Colonic mucosa (tissue), 4 donors: Measurements from ENCODE around the gene TPK1. TPM values are rescaled to one million over a fixed set of nuclear protein-coding genes. Genes with fewer than 3 reads are reported as not detected.
"Not testable (repeated sequence)": the region's sequence is repeated elsewhere in the genome, so short reads cannot be mapped to it uniquely, and the experiment has no call there.

Experiments used
- DNase-seq: peaks from one replicate; pipeline ENCODE4 v3.0.0-alpha.2; 2020
- H3K27ac ChIP-seq: fragments of 200-600 bp; one replicate; pipeline ENCODE4 v1.8.0; 2021
- H3K27me3 ChIP-seq: fragments of 200-600 bp; one replicate; pipeline ENCODE4 v1.8.0; 2021
- H3K36me3 ChIP-seq: fragments of 200-600 bp; one replicate; pipeline ENCODE4 v1.8.0; 2021
- H3K4me1 ChIP-seq: fragments of 200-600 bp; one replicate; pipeline ENCODE4 v1.8.0; 2021; ENCODE audit warnings: mild to moderate bottlenecking
- H3K4me3 ChIP-seq: fragments of 200-600 bp; one replicate; pipeline ENCODE4 v1.8.0; 2021
- H3K9ac ChIP-seq, 2 donors: one replicate each; pipeline ENCODE4 v1.7.0; 2013; ENCODE audit warnings: control low read depth in 2 of 2, low read depth in 2 of 2, low read length in 2 of 2
- H3K9me3 ChIP-seq: fragments of 200-600 bp; one replicate; pipeline ENCODE4 v1.8.0; 2021
- CTCF ChIP-seq: fragments of 200-600 bp; IDR thresholded peaks from one replicate; pipeline ENCODE4 v1.8.0; 2022; ENCODE audit warnings: antibody characterized with exemption, mild to moderate bottlenecking
- intact Hi-C: fragments of 100-400 bp; cut with DNase I; formaldehyde crosslinking; loops from one replicate; pipeline ENCODE4 v1.14.1; 2022
- total RNA-seq, 2 donors: library from RNA; stranded (reverse); fragmentation: NEBNext Ultra II Directional in 1 of 2; extraction: Animal tissue kit (Norgen Biotek cat#: 25700) in 1 of 2; gene quantifications; one replicate each; pipeline ENCODE4 v1.2.1, GENCODE V29; 2021
- donor health status: healthy.
- donor health status: DM: no; HTN: no; CAD: no.
- donor health status: DM: no; HTN: no; CAD: no.

TPK1 gene
- total RNA-seq, 2 donors from 2014 or later, result 8.0 to 18.8 TPM

- H3K9ac ChIP-seq, result no peak overlapping the region
- no peaks in the 10 kb centered on the region for H3K9me3 ChIP-seq
- no peak overlapping the region for H3K4me3 ChIP-seq
- H3K36me3 ChIP-seq, result no peaks in the 10 kb centered on the region
- no peaks in the 10 kb centered on the region for H3K27me3 ChIP-seq
- TF ChIP-seq CTCF, result no peak
- no peak for DNase-seq
- H3K4me1 ChIP-seq, result no peaks in the 10 kb centered on the region
- H3K27ac ChIP-seq, result no peak overlapping the region
- intact Hi-C loops, result no loop called here
These were observed 17.3 kb downstream of the TPK1 start for GRCh38 chr7:144818511-144818910.

- no peak overlapping the region for H3K9ac ChIP-seq
- H3K4me1 ChIP-seq, result no peaks in the 10 kb centered on the region
- no peak overlapping the region for H3K4me3 ChIP-seq
- no peak overlapping the region for H3K27ac ChIP-seq
- TF ChIP-seq CTCF, result no peak
- no peak for DNase-seq
- no peaks in the 10 kb centered on the region for H3K27me3 ChIP-seq
- intact Hi-C loops, result no loop called here
- no peaks in the 10 kb centered on the region for H3K9me3 ChIP-seq
- no peaks in the 10 kb centered on the region for H3K36me3 ChIP-seq
These were observed 18.9 kb downstream of the TPK1 start for GRCh38 chr7:144817001-144817400.

- H3K27ac ChIP-seq, result no peak overlapping the region
- no peak for TF ChIP-seq CTCF
- H3K27me3 ChIP-seq, result no peaks in the 10 kb centered on the region
- no peak overlapping the region for H3K4me3 ChIP-seq
- no peak overlapping the region for H3K9ac ChIP-seq
- intact Hi-C loops, result no loop called here
- no peaks in the 10 kb centered on the region for H3K4me1 ChIP-seq
- no peak for DNase-seq
- no peaks in the 10 kb centered on the region for H3K36me3 ChIP-seq
- no peaks in the 10 kb centered on the region for H3K9me3 ChIP-seq
These were observed 21.6 kb downstream of the TPK1 start for GRCh38 chr7:144814299-144814698.

- no peak overlapping the region for H3K9ac ChIP-seq
- DNase-seq, result no peak
- no peak overlapping the region for H3K4me3 ChIP-seq
- H3K27me3 ChIP-seq, result no peaks in the 10 kb centered on the region
- H3K36me3 ChIP-seq, result no peaks in the 10 kb centered on the region
- H3K4me1 ChIP-seq, result no peaks in the 10 kb centered on the region
- no peak for TF ChIP-seq CTCF
- intact Hi-C loops, result no loop called here
- no peak overlapping the region for H3K27ac ChIP-seq
- no peaks in the 10 kb centered on the region for H3K9me3 ChIP-seq
These were observed 23.2 kb downstream of the TPK1 start for GRCh38 chr7:144812379-144813283.

- Histone ChIP-seq H3K9me3 (no peaks in the 10 kb centered on the region), H3K9ac (no peak overlapping the region), H3K36me3 (no peaks in the 10 kb centered on the region), H3K4me1 (no peaks in the 10 kb centered on the region), H3K27me3 (no peaks in the 10 kb centered on the region), H3K27ac (no peak overlapping the region), H3K4me3 (no peak overlapping the region)
- intact Hi-C loops, result no loop called here
- no peak for DNase-seq
- TF ChIP-seq CTCF, result no peak
These were observed 30.1 kb downstream of the TPK1 start for GRCh38 chr7:144805627-144806239.

GRCh38 chr7:144800678-144801436, 35.0 kb downstream of the TPK1 start:
- H3K9me3 ChIP-seq, intact Hi-C loops, H3K36me3 ChIP-seq, H3K4me3 ChIP-seq, H3K27ac ChIP-seq, H3K27me3 ChIP-seq, DNase-seq, H3K4me1 ChIP-seq, H3K9ac ChIP-seq: not testable (repeated sequence)
